ENCODE results near the gene DNAJC8. TPM values are rescaled to one million over a fixed set of nuclear protein-coding genes. Genes with fewer than 3 reads are reported as not detected.

Gene DNAJC8
- total RNA-seq, 1 donor from 2014 or later, result 90.2 TPM

GRCh38 chr1:28235755-28236655, 3.2 kb upstream of the DNAJC8 start, which contains the start of gene ATP5IF1:
Gene ATP5IF1 (plus strand): TSS chr1:28236124. CDS start chr1:28236184, 60 bp downstream.
- H3K4me1 Mint-ChIP-seq (ENCODE audit: unreplicated experiment), result peaks cover 14% of the 10 kb centered on the region
- H3K27ac Mint-ChIP-seq, result no peak within 1 kb of the TSS
- peak; percentile 94 for DNase-seq (ENCODE audit: extremely low spot score, unreplicated experiment)
- peaks cover 4% of the 10 kb centered on the region for H3K36me3 Mint-ChIP-seq
- no peak within 1 kb of the TSS for H3K4me3 Mint-ChIP-seq
- TF ChIP-seq, protein P1, sequence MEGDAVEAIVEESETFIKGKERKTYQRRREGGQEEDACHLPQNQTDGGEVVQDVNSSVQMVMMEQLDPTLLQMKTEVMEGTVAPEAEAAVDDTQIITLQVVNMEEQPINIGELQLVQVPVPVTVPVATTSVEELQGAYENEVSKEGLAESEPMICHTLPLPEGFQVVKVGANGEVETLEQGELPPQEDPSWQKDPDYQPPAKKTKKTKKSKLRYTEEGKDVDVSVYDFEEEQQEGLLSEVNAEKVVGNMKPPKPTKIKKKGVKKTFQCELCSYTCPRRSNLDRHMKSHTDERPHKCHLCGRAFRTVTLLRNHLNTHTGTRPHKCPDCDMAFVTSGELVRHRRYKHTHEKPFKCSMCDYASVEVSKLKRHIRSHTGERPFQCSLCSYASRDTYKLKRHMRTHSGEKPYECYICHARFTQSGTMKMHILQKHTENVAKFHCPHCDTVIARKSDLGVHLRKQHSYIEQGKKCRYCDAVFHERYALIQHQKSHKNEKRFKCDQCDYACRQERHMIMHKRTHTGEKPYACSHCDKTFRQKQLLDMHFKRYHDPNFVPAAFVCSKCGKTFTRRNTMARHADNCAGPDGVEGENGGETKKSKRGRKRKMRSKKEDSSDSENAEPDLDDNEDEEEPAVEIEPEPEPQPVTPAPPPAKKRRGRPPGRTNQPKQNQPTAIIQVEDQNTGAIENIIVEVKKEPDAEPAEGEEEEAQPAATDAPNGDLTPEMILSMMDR (conservative IDR thresholded peaks at IDR 0.05), result no peak
- H3K27me3 Mint-ChIP-seq, result no peaks in the 10 kb centered on the region
- H3K9me3 Mint-ChIP-seq, result no peaks in the 10 kb centered on the region

GRCh38 chr1:28233264-28233606, 406 bp upstream of the DNAJC8 start:
- Mint-ChIP-seq H3K4me1 (ENCODE audit: unreplicated experiment) (peaks cover 10% of the 10 kb centered on the region), H3K27me3 (no peaks in the 10 kb centered on the region), H3K4me3 (peak overlapping the region; percentile 99), H3K36me3 (peaks cover 10% of the 10 kb centered on the region), H3K9me3 (no peaks in the 10 kb centered on the region), H3K27ac (no peak overlapping the region)
- no peak for DNase-seq (ENCODE audit: extremely low spot score, unreplicated experiment)
- TF ChIP-seq, protein P1 (conservative IDR thresholded peaks at IDR 0.05), result no peak

DNA sequence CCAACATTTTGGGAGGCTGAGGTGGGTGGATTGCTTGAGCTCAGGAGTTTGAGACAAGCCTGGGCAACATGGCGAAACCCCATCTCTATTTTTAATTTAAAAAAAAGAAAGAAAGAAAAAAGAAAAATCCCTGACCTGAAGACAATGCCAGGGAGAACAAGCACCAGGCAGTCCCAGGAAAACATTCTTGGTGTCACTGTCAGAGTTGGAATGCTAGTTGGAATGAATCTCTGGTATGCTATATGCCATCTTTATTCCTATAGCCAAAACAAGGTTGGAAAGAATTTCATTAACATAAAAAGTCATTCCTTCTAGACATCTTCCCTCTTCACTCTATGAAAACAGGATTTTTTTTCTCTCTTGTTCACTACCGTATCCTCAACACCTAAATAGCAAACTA, 2.8 kb downstream of the DNAJC8 start:
- Mint-ChIP-seq H3K4me3 (peak overlapping the region; percentile 23), H3K27ac (no peak overlapping the region), H3K4me1 (ENCODE audit: unreplicated experiment) (peaks cover 10% of the 10 kb centered on the region), H3K36me3 (peaks cover 15% of the 10 kb centered on the region), H3K27me3 (no peaks in the 10 kb centered on the region), H3K9me3 (no peaks in the 10 kb centered on the region)
- TF ChIP-seq, protein P1 (conservative IDR thresholded peaks at IDR 0.05), result no peak
- no peak for DNase-seq (ENCODE audit: extremely low spot score, unreplicated experiment)

GRCh38 chr1:28229089-28229488, 3.7 kb downstream of the DNAJC8 start:
- Mint-ChIP-seq H3K27me3 (no peaks in the 10 kb centered on the region), H3K4me3 (no peak overlapping the region), H3K27ac (no peak overlapping the region), H3K4me1 (ENCODE audit: unreplicated experiment) (peaks cover 10% of the 10 kb centered on the region), H3K36me3 (peaks cover 18% of the 10 kb centered on the region), H3K9me3 (no peaks in the 10 kb centered on the region)
- TF ChIP-seq, protein P1 (conservative IDR thresholded peaks at IDR 0.05), result no peak
- DNase-seq (ENCODE audit: extremely low spot score, unreplicated experiment), result no peak

GRCh38 chr1:28213315-28213714, 19.5 kb downstream of the DNAJC8 start:
- Mint-ChIP-seq H3K4me3 (no peak overlapping the region), H3K4me1 (ENCODE audit: unreplicated experiment) (no peaks in the 10 kb centered on the region), H3K36me3 (peaks cover 3% of the 10 kb centered on the region), H3K27ac (no peak overlapping the region), H3K27me3 (no peaks in the 10 kb centered on the region), H3K9me3 (no peaks in the 10 kb centered on the region)
- no peak for DNase-seq (ENCODE audit: extremely low spot score, unreplicated experiment)
- TF ChIP-seq, protein P1 (conservative IDR thresholded peaks at IDR 0.05), result no peak

Data from type B pancreatic cell (in vitro differentiated cells).